Keratinocyte (primary cell): Measurements from ENCODE around the gene SNTG2. TPM values are rescaled to one million over a fixed set of nuclear protein-coding genes. Genes with fewer than 3 reads are reported as not detected.

Source experiments
- DNase-seq: peaks from one replicate; pipeline ENCODE4 v3.0.0-alpha.2; 2011; ENCODE audit warnings: low read depth, missing footprints, low spot score
- FAIRE-seq: peaks from 2 replicates; lab custom pipeline; 2011; peaks lifted over from hg19 to GRCh38; lab: Jason Lieb, UNC
- H2AFZ ChIP-seq: 2 replicates; pipeline ENCODE4 v1.6.0; 2012; ENCODE audit warnings: low read length, control low read depth, inconsistent platforms; ENCODE audit not compliant: control insufficient read depth
- H3K27ac ChIP-seq: 2 replicates; pipeline ENCODE4 v1.5.1; 2011; ENCODE audit warnings: low read length; ENCODE audit not compliant: control insufficient read depth, insufficient read depth
- H3K27me3 ChIP-seq: 3 replicates; pipeline ENCODE4 v1.6.0; 2011; ENCODE audit warnings: low read length; ENCODE audit not compliant: control insufficient read depth, insufficient read depth; ENCODE audit errors: extremely low read depth
- H3K36me3 ChIP-seq, 2 experiments: 2 replicates in 1 of 2; 3 replicates in 1 of 2; pipeline ENCODE4 v1.5.1; 2011; ENCODE audit warnings: low read length in 2 of 2, mild to moderate bottlenecking in 1 of 2; ENCODE audit not compliant: control insufficient read depth in 2 of 2, insufficient read depth in 2 of 2; ENCODE audit errors: extremely low read depth in 1 of 2
- H3K4me1 ChIP-seq: 3 replicates; pipeline ENCODE4 v1.5.1; 2011; ENCODE audit warnings: low read length; ENCODE audit not compliant: control insufficient read depth, insufficient read depth; ENCODE audit errors: extremely low read depth
- H3K4me2 ChIP-seq: 3 replicates; pipeline ENCODE4 v1.6.0; 2011; ENCODE audit warnings: low read depth, low read length; ENCODE audit not compliant: control insufficient read depth, insufficient read depth; ENCODE audit errors: extremely low read depth
- H3K4me3 ChIP-seq, 3 experiments: fragments of 200-600 bp in 1 of 3; sonication (generic) in 1 of 3; 2 replicates in 2 of 3; 3 replicates in 1 of 3; pipeline ENCODE4 v1.5.1; 2011 to 2016; ENCODE audit warnings: low read length in 3 of 3, mild to moderate bottlenecking in 3 of 3, control low read depth in 2 of 3, inconsistent platforms in 1 of 3, low read depth in 1 of 3, mixed read lengths in 1 of 3, mixed run types in 1 of 3, moderate library complexity in 1 of 3; ENCODE audit not compliant: control insufficient read depth in 2 of 3, insufficient read depth in 2 of 3; ENCODE audit errors: extremely low read depth in 1 of 3
- H3K79me2 ChIP-seq: 2 replicates; pipeline ENCODE4 v1.6.0; 2012; ENCODE audit warnings: low read length; ENCODE audit not compliant: control insufficient read depth, insufficient read depth
- H3K9ac ChIP-seq: 3 replicates; pipeline ENCODE4 v1.6.0; 2011; ENCODE audit warnings: low read length; ENCODE audit not compliant: control insufficient read depth, insufficient read depth; ENCODE audit errors: extremely low read depth
- H3K9me1 ChIP-seq: 3 replicates; pipeline ENCODE4 v1.6.0; 2011; ENCODE audit warnings: low read length; ENCODE audit not compliant: control insufficient read depth, insufficient read depth; ENCODE audit errors: extremely low read depth
- H3K9me3 ChIP-seq: 2 replicates; pipeline ENCODE4 v1.5.1; 2012; ENCODE audit warnings: low read depth, low read length; ENCODE audit not compliant: control insufficient read depth
- H4K20me1 ChIP-seq: 3 replicates; pipeline ENCODE4 v1.6.0; 2011; ENCODE audit warnings: low read length; ENCODE audit not compliant: control insufficient read depth, insufficient read depth; ENCODE audit errors: extremely low read depth
- CTCF ChIP-seq, 3 experiments: IDR thresholded peaks in 1 of 3; conservative IDR thresholded peaks in 1 of 3; optimal IDR thresholded peaks in 1 of 3; 2 replicates in 2 of 3; 3 replicates in 1 of 3; pipeline versions ENCODE3 to v1.5.1; 2011; ENCODE audit warnings: low read length in 3 of 3, mild to moderate bottlenecking in 3 of 3, moderate library complexity in 2 of 3, control low read depth in 1 of 3, inconsistent platforms in 1 of 3; ENCODE audit not compliant: insufficient read depth in 2 of 3; ENCODE audit errors: extremely low read depth in 1 of 3
- EZH2 ChIP-seq: IDR thresholded peaks from one replicate; pipeline ENCODE4 v1.6.1; 2012; ENCODE audit warnings: inconsistent platforms, mild to moderate bottlenecking, low read length, moderate library complexity
- dilution Hi-C: fragments of 300-500 bp; cut with MboI; formaldehyde crosslinking; loops from one replicate; pipeline ENCODE4 v1.7.0; 2020; ENCODE audit warnings: low sequenced_read_pairs; ENCODE audit not compliant: extremely low pct_ligation_motif_present
- polyA plus RNA-seq, 5 experiments: library from polyadenylated mRNA; depleted of rRNA in 3 of 5; stranded (reverse) in 3 of 5; stranded (forward) in 1 of 5; unstranded in 1 of 5; fragments of >200 nt; gene quantifications; 1 replicate in 1 of 5; 2 replicates in 3 of 5; 3 replicates in 1 of 5; pipeline versions ENCODE4 v1.2.1 to v1.2.3, GENCODE V29; 2011 to 2012; ENCODE audit warnings: missing spikeins in 2 of 5, low read depth in 1 of 5, low replicate concordance in 1 of 5

Gene SNTG2
- polyA plus RNA-seq, 1 donor (not counting 4 experiments of a cell fraction or from before 2014, with no cell fraction given) = not detected

- Histone ChIP-seq H3K9ac (no peak overlapping the region), H3K27me3 (no peaks in the 10 kb centered on the region), H3K4me1 (no peaks in the 10 kb centered on the region), H3K9me3 (no peaks in the 10 kb centered on the region), H3K27ac (no peak overlapping the region), H3K36me3 (no peaks in the 10 kb centered on the region), H3K4me3 (no peak overlapping the region), H4K20me1 (no peaks in the 10 kb centered on the region), H2AFZ (no peak overlapping the region), H3K9me1 (no peaks in the 10 kb centered on the region), H3K4me2 (no peak overlapping the region), H3K79me2 (no peaks in the 10 kb centered on the region)
- dilution Hi-C loops = no loop called here
- TF ChIP-seq CTCF (optimal IDR thresholded peaks at IDR 0.05 in 1 of 3, IDR thresholded peaks at IDR 0.05 in 1 of 3, conservative IDR thresholded peaks at IDR 0.05 in 1 of 3; ENCODE audit: extremely low read depth in 1 of 3, insufficient read depth in 2 of 3, low read length in 3 of 3) = no peak
- TF ChIP-seq EZH2 = no peak
- DNase-seq (no peak), FAIRE-seq (no peak)
Observed at GRCh38 chr2:1137264-1137663, 186.6 kb downstream of the SNTG2 start.

DNA sequence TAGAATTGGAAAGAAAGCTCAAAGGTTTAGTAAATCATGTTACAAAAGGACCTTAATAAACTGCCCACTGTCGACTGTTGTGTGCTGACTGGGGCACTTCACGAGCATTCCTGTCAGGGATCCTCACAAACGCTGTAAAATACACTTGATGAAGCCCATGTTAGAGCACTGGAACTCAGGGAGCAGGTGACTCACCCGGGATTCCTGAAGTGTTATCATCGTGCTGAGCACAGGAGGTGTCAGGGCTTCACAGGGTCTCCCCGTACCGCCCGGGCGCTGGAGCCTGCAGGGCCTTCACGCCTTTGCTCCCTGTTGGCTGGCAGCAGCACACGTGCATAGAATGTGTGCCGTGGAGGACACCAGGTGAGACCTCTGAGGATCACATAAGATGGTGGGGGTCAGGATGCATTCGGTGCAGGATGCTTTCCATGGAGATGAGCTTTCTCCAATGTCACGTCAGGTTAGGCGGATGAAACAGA lies 187.3 kb downstream of the SNTG2 start:
- no peak overlapping the region for H3K4me3 ChIP-seq
- H4K20me1 ChIP-seq = no peaks in the 10 kb centered on the region
- H2AFZ ChIP-seq = no peak overlapping the region
- H3K9me1 ChIP-seq = no peaks in the 10 kb centered on the region
- no peak overlapping the region for H3K4me2 ChIP-seq
- H3K79me2 ChIP-seq = no peaks in the 10 kb centered on the region
- H3K36me3 ChIP-seq = no peaks in the 10 kb centered on the region
- no peak overlapping the region for H3K9ac ChIP-seq
- DNase-seq (no peak), FAIRE-seq (no peak)
- TF ChIP-seq EZH2 (no peak), CTCF (optimal IDR thresholded peaks at IDR 0.05 in 1 of 3, IDR thresholded peaks at IDR 0.05 in 1 of 3, conservative IDR thresholded peaks at IDR 0.05 in 1 of 3; ENCODE audit: extremely low read depth in 1 of 3, insufficient read depth in 2 of 3, low read length in 3 of 3) (no peak)
- no peaks in the 10 kb centered on the region for H3K9me3 ChIP-seq
- H3K4me1 ChIP-seq = no peaks in the 10 kb centered on the region
- no peaks in the 10 kb centered on the region for H3K27me3 ChIP-seq
- no peak overlapping the region for H3K27ac ChIP-seq
- dilution Hi-C loops = no loop called here
